Stimulated activated CD8-positive, alpha-beta memory T cell treated with anti-CD3 and anti-CD28 coated beads, Interleukin-15, amount 100 ng/mL, for 1 hour (primary cell): ENCODE data around the gene EIF2B2.
A peak's percentile ranks its signal among the peaks of the same experiment; 100 is the strongest.

Experiments used
- DNase-seq: peaks from one replicate; pipeline ENCODE4 v3.0.0-alpha.2; 2020; ENCODE audit warnings: low read depth

The EIF2B2 gene

GRCh38 chr14:75002392-75003249 lies at the start of gene EIF2B2:
Gene EIF2B2 (plus strand): TSS chr14:75002921. CDS start chr14:75002991, 70 bp downstream.
- DNase-seq, result peak; percentile 98

- DNase-seq, result no peak
Observed at GRCh38 chr14:74953686-74954085, 49.0 kb upstream of the EIF2B2 start.

DNA sequence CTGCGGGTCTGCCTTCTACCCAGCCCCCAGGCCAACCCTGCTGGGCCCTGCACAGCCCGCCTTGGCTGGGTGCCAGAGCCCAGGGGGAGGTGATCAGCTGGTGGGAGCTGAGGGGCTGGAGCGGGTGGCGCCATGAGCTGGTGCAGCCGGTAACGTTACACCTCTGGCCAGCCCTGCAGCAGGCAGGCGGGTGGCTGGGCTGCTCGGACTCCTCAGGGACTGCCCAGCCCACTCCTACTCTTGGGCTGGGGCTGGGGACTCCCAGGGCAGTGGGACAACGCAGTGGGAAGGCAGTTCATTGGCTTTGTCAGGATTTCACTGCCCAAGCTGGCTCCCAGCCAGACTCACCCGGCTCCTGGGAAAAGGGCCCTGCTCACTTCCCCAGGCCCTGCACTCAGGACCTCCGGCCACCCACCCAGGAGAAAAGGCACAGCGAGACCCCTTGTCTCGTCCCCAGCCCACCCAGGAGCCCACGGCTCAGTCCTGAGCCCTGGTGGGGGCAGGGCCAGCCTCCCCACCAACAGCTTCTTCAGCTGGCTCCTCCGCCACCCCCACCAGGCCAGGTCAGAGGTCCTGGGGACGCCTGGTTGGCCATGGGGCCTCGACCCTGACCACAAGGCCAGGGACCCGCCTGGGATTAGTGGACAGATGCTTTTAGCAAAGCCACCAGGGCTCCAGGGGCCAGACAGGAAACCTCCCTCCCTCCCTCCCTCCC lies 48.3 kb upstream of the EIF2B2 start:
- no peak for DNase-seq

GRCh38 chr14:74954947-74955228 lies 47.8 kb upstream of the EIF2B2 start:
- no peak for DNase-seq

GRCh38 chr14:74955229-74956026 lies 47.3 kb upstream of the EIF2B2 start, which contains the start of gene PGF:
Gene PGF (minus strand): TSS chr14:74955597. CDS start chr14:74955242, 355 bp downstream.
- DNase-seq, result no peak

- DNase-seq, result no peak
Observed at GRCh38 chr14:74956027-74956279, 46.8 kb upstream of the EIF2B2 start.

- DNase-seq, result no peak
Observed at GRCh38 chr14:74956280-74957072, 46.2 kb upstream of the EIF2B2 start.

DNA sequence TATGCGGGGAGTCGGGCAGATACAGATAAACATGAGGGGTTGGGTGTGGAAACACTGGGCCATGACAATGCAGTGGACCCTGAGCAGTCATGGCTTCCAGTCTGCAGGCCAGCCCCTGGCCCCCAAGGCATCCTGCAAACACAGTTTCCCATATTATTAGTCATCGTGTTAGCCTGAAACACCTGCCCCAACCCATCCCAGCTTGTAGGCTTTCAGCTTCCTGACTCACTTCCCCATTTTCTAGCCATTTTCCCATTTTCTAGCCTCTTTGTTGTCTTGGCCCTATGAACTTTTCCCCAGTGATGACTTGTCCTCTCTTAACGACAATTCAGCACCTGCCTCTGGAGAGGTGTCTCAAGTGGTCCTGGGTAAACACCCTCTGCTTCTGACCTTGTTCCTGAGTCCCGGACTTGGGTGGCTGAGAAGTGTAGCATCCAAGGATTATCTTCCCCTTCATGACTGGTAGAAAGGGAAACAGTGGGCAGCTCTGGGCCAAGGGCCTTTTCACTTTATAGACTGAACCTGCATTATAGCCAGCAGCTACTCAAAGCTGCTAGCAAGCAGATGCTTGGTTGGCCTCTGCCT lies 43.0 kb upstream of the EIF2B2 start:
- no peak for DNase-seq

DNA sequence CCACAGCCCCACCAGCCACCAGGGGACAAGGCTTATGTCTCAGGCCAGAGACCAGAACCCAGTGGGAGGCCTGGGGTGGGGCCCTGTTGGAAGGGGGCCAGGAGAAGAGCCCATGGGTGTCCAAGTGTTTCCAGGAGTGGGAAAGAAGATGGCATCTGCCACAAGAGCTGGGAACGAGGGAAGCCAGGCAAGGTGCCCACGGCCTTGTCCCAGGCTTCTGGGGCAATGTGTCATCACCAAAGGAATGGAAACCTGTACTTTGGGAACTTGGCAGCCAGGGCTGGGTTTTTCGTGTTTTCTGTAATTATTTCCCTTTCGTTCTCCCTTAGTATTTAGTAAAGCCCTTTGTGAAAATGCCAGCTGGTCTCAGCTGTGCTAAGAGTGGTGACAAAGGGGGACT lies 42.0 kb upstream of the EIF2B2 start:
- no peak for DNase-seq

DNA sequence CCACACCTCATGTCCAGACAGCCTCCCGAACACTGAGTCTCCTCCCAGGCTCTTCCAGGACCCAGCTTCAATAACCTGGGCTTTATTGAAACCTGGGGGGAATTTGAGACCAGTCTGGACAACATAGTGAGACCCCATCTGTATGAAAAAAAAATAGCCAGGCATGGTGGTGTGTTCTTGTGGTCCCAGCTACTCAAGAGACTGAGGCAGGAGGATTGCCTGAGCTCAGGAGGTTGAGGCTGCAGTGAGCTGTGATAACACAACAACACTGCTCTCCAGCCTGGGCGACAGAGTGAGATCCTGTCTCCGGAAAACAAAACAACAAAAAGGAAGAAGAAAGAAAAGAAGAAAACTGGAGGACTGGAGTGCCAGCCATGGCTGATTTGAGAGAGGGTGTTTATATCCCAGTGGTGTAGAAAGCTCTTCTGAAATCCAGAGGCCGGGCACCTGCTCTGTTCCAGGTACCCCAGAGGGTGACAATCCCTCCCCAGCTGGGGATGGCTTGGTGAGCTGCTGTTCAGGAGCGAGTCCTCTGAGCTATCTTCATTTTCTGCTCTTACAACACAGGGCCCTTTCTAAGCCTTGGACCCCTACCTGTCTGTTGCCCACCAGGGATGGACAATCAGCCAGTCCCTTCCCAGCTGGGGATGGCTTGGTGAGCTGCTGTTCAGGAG lies 41.3 kb upstream of the EIF2B2 start:
- no peak for DNase-seq

DNA sequence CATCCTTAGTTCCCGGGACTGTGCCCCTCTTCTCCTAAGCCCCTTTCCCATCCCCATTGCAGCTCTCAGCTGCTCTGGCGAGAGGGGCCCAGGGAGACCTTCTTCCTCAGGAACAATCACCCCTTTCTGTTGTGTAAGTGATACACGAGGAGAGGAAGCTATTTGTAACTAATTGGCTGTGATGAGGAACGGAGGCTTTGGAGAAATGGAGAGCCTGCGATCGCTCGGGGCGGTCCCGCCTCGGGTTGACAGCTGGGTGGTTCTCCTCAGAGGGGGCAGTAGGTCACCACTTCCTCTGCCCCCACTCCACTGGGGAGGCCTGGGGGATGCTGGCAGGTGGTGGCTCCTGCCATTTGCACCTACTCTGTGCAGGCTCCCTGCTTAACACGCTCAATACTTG lies 40.7 kb upstream of the EIF2B2 start:
- no peak for DNase-seq

- no peak for DNase-seq
Observed at GRCh38 chr14:74962493-74962892, 40.2 kb upstream of the EIF2B2 start.

- no peak for DNase-seq
Observed at GRCh38 chr14:74963178-74963704, 39.5 kb upstream of the EIF2B2 start.

- no peak for DNase-seq
Observed at GRCh38 chr14:74963705-74964271, 38.9 kb upstream of the EIF2B2 start.

DNA sequence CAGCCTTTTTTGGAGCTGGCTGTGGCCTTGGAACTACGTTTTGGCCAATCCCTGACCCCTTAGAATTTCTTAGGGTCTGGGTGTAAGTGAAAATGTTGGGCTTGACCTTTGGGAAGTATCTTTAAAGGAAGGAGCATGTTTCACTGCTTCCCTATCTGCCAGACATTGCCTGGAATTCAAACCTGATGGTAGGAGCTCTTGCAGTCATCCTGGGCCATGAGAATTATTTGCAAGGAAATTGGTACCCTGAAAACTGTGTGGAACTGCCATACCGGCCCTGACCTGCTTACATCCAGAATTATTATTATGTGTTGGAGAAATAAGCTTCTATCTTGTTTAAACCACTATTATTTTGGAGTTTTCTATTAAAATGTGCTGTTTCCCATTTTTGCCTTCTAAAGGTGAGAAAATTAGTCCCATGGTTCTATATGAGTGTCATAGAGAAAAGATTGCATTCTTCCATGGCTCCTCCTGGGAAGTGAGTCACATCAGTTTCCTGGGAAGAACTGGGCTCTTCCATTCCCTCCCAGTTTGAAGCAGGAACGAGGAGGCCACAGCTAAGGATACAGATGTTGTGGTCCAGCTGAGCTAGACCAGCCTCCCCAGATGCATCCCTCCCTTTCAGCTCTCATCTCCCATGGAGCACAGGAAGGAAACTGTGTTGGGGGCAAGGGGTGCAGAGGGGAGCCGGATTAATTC lies 37.8 kb upstream of the EIF2B2 start:
- no peak for DNase-seq

- DNase-seq, result no peak
Observed at GRCh38 chr14:74965486-74966153, 37.1 kb upstream of the EIF2B2 start.

GRCh38 chr14:74968811-74969210 lies 33.9 kb upstream of the EIF2B2 start:
- no peak for DNase-seq

GRCh38 chr14:74973003-74973653 lies 29.6 kb upstream of the EIF2B2 start:
- no peak for DNase-seq

DNA sequence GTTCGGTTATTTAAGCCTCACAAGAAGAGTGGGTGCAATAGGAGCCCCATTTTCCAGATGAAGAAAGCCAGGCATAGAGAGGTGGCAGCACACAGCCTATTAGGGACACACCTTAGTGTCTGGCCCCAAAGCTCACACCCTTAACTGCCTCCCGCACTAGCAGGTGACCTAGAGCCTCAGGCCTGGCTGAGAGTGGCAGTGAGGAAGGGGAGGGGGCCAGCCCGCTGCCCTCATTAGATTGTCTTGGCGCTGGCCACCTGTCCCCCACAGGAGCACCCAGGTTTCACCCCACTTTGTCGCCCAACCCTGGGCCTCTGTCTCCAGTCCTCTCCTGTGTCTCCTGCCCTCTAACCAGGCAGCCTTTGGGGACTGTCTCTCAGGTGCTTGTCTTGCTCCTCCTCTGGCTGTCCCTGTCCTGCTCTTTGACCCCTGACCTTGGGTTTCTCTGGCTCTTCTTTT lies 28.8 kb upstream of the EIF2B2 start:
- DNase-seq, result no peak
